NB4 (cell line): ENCODE data around the gene PVALB.
"Not testable (repeated sequence)": the region's sequence is repeated elsewhere in the genome, so short reads cannot be mapped to it uniquely, and the experiment has no call there.

Source experiments
- CTCF ChIP-seq: IDR thresholded peaks from one replicate; pipeline ENCODE4 v1.5.1; 2012; ENCODE audit warnings: low read depth, low read length
- MAX ChIP-seq: IDR thresholded peaks from 2 replicates; pipeline ENCODE4 v1.6.1; 2011; ENCODE audit warnings: low read depth, low read length
- MYC ChIP-seq: IDR thresholded peaks from 2 replicates; pipeline ENCODE4 v1.6.1; 2011; ENCODE audit warnings: low read depth, low read length
- POLR2A ChIP-seq: IDR thresholded peaks from 2 replicates; pipeline ENCODE4 v1.6.1; 2011; ENCODE audit warnings: mild to moderate bottlenecking; ENCODE audit not compliant: insufficient read length; ENCODE audit errors: extremely low read depth

GRCh38 chr22:36754881-36755280 lies 62.0 kb downstream of the PVALB start:
- TF ChIP-seq CTCF, MAX, POLR2A, MYC: not testable (repeated sequence)
